Panc1 (cell line): ENCODE measurements around the gene THTPA. TPM values are rescaled to one million over a fixed set of nuclear protein-coding genes. Genes with fewer than 3 reads are reported as not detected.

ENCODE experiments used
- ATAC-seq: fragments of 200-7000 bp; cut with Tn5 transposase; 2 replicates; pipeline ENCODE4 v1.9.1; 2020; ENCODE audit warnings: mild to moderate bottlenecking, moderate library complexity
- BruUV-seq: library from RNA; stranded (reverse); fragments of 400-500 nt; replicated peaks from 2 replicates; lab custom pipeline; 2021; lab: Mats Ljungman, UMichigan
- CTCF ChIA-PET: fragments of 300-600 bp; sonication (Branson Sonifier 250); formaldehyde crosslinking; loops from one replicate; lab custom pipeline; 2022; ENCODE audit warnings: antibody characterized with exemption; lab: Charles Lee
- POLR2A ChIA-PET: fragments of 300-600 bp; sonication (Branson Sonifier 250); formaldehyde crosslinking; loops from one replicate; lab custom pipeline; 2022; ENCODE audit warnings: antibody characterized with exemption; lab: Charles Lee
- DNase-seq: peaks from one replicate; pipeline ENCODE4 v3.0.0-alpha.2; 2010; ENCODE audit warnings: low read depth, low spot score
- H3K27ac ChIP-seq: 2 replicates; pipeline ENCODE4 v1.5.1; 2011; ENCODE audit warnings: mild to moderate bottlenecking, low read length, inconsistent platforms
- H3K27me3 ChIP-seq: fragments of 200-500 bp; sonication (Bioruptor generic); 2 replicates; pipeline ENCODE4 v1.6.0; 2014; ENCODE audit warnings: low read length, inconsistent platforms; ENCODE audit not compliant: control insufficient read depth, insufficient read depth
- H3K36me3 ChIP-seq: fragments of 200-500 bp; sonication (Bioruptor generic); 2 replicates; pipeline ENCODE4 v1.5.1; 2014; ENCODE audit warnings: inconsistent platforms, mild to moderate bottlenecking, low read length, moderate library complexity; ENCODE audit not compliant: control insufficient read depth, insufficient read depth
- H3K4me1 ChIP-seq: 2 replicates; pipeline ENCODE4 v1.5.1; 2011; ENCODE audit warnings: inconsistent platforms, mild to moderate bottlenecking, low read length, moderate library complexity; ENCODE audit not compliant: control insufficient read depth, insufficient read depth
- H3K4me3 ChIP-seq, 2 experiments: 2 replicates each; pipeline ENCODE4 v1.5.1; 2011 to 2012; ENCODE audit warnings: low read depth in 2 of 2, low read length in 2 of 2, mild to moderate bottlenecking in 2 of 2, inconsistent platforms in 1 of 2, moderate library complexity in 1 of 2
- H3K9me3 ChIP-seq: fragments of 200-500 bp; sonication (Bioruptor generic); 2 replicates; pipeline ENCODE4 v1.5.1; 2014; ENCODE audit warnings: low read depth, mild to moderate bottlenecking, inconsistent platforms, low read length, moderate library complexity; ENCODE audit not compliant: control insufficient read depth, insufficient read depth
- POLR2AphosphoS5 ChIP-seq: IDR thresholded peaks from 2 replicates; pipeline ENCODE4 v1.6.1; 2012; ENCODE audit warnings: mild to moderate bottlenecking, low read depth, low read length, moderate library complexity
- SIN3A ChIP-seq: IDR thresholded peaks from 2 replicates; pipeline ENCODE4 v1.6.1; 2012; ENCODE audit warnings: low read depth, mild to moderate bottlenecking, low read length, moderate library complexity, borderline replicate concordance; ENCODE audit not compliant: insufficient read depth
- TCF7L2 ChIP-seq: IDR thresholded peaks from 2 replicates; pipeline ENCODE4 v1.6.1; 2011; ENCODE audit warnings: mild to moderate bottlenecking, low read depth, low read length, inconsistent platforms
- in situ Hi-C: cut with HindIII; loops from 2 replicates; pipeline ENCODE4 v1.10.0; 2016; ENCODE audit warnings: low sequenced_read_pairs, low pct_unique_long_range_greater_than_20kb
- intact Hi-C: fragments of 100-400 bp; cut with micrococcal nuclease; formaldehyde crosslinking; loops from one replicate; pipeline ENCODE4 v1.10.0; 2022; ENCODE audit not compliant: unreplicated experiment
- total RNA-seq: library from RNA; stranded (reverse); gene quantifications from one replicate; pipeline ENCODE4 v1.2.1, GENCODE V29; 2021; ENCODE audit not compliant: unreplicated experiment
- TF ChIP-seq, protein P1 (sequence below): fragments of 450-650 bp; IDR thresholded peaks from 2 replicates; pipeline ENCODE4 v1.5.1; 2017; ENCODE audit warnings: mild to moderate bottlenecking
- TF ChIP-seq, protein P2 (sequence below), 2 experiments: IDR thresholded peaks; 2 replicates each; pipeline ENCODE4 v1.6.1; 2011 to 2012; ENCODE audit warnings: low read depth in 2 of 2, control low read depth in 1 of 2, low read length in 1 of 2, mild to moderate bottlenecking in 1 of 2, moderate library complexity in 1 of 2; ENCODE audit not compliant: insufficient read depth in 1 of 2

The THTPA gene
- total RNA-seq, 1 experiment from 2014 or later: 13.3 TPM

DNA sequence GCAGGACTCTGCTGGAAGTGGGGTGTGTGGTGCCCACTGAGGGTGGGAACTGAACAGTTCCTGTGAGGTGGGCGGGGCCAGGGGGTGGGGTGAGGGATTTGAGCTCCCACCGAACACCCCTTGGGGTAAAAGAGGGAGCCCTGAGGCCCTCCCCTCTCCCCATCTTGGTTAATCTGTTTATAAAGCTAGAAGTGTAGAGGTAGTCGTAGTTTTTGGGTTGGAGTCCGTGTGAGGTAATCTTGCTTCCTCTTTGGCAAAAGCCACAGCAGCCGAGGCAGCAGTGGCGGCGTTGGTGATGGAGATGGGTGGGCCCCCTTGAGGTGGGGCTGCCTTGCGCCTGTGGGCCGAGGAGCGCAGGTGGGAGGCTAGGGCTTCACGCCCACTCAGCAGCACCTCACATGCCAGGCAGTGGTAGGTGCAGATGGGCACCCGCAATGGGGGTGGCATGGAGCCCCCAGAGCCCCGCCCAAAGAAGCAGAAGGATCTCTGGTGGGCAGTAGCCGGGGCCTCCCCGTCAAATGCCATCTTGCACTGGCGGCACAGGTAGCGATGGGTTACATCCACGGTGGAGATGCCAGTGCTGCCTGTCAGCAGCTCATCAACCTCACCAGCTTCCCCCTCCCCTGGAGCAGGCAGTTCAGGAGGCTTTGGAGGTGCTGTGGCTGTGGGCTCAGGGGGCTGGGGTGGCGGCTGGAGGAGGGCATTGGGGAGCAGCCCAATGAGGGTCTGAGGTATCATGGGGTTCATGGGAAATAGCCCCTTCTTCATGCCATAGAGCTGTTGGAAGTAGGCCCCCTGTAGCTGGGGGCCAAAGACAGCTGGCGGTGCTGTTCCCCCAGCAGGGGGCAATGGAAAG, 34.1 kb upstream of the THTPA start:
- Histone ChIP-seq H3K27ac (no peak overlapping the region), H3K27me3 (no peaks in the 10 kb centered on the region), H3K4me3 (no peak overlapping the region), H3K4me1 (no peaks in the 10 kb centered on the region), H3K9me3 (no peaks in the 10 kb centered on the region), H3K36me3 (no peaks in the 10 kb centered on the region)
- DNase-seq (no peak), ATAC-seq (no peak)
- in situ Hi-C loops: no loop called here
- CTCF ChIA-PET: no interaction called here
- TF ChIP-seq SIN3A: no peak
- TF ChIP-seq POLR2AphosphoS5: no peak
- TF ChIP-seq, protein P1, sequence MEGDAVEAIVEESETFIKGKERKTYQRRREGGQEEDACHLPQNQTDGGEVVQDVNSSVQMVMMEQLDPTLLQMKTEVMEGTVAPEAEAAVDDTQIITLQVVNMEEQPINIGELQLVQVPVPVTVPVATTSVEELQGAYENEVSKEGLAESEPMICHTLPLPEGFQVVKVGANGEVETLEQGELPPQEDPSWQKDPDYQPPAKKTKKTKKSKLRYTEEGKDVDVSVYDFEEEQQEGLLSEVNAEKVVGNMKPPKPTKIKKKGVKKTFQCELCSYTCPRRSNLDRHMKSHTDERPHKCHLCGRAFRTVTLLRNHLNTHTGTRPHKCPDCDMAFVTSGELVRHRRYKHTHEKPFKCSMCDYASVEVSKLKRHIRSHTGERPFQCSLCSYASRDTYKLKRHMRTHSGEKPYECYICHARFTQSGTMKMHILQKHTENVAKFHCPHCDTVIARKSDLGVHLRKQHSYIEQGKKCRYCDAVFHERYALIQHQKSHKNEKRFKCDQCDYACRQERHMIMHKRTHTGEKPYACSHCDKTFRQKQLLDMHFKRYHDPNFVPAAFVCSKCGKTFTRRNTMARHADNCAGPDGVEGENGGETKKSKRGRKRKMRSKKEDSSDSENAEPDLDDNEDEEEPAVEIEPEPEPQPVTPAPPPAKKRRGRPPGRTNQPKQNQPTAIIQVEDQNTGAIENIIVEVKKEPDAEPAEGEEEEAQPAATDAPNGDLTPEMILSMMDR: no peak
- TF ChIP-seq TCF7L2: no peak
- TF ChIP-seq, protein P2, sequence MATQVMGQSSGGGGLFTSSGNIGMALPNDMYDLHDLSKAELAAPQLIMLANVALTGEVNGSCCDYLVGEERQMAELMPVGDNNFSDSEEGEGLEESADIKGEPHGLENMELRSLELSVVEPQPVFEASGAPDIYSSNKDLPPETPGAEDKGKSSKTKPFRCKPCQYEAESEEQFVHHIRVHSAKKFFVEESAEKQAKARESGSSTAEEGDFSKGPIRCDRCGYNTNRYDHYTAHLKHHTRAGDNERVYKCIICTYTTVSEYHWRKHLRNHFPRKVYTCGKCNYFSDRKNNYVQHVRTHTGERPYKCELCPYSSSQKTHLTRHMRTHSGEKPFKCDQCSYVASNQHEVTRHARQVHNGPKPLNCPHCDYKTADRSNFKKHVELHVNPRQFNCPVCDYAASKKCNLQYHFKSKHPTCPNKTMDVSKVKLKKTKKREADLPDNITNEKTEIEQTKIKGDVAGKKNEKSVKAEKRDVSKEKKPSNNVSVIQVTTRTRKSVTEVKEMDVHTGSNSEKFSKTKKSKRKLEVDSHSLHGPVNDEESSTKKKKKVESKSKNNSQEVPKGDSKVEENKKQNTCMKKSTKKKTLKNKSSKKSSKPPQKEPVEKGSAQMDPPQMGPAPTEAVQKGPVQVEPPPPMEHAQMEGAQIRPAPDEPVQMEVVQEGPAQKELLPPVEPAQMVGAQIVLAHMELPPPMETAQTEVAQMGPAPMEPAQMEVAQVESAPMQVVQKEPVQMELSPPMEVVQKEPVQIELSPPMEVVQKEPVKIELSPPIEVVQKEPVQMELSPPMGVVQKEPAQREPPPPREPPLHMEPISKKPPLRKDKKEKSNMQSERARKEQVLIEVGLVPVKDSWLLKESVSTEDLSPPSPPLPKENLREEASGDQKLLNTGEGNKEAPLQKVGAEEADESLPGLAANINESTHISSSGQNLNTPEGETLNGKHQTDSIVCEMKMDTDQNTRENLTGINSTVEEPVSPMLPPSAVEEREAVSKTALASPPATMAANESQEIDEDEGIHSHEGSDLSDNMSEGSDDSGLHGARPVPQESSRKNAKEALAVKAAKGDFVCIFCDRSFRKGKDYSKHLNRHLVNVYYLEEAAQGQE (IDR thresholded peaks at IDR 0.05; ENCODE audit: insufficient read depth in 1 of 2, low read depth in 2 of 2, low read length in 1 of 2): no peak
- POLR2A ChIA-PET: no interaction called here
- no TSS peak for BruUV-seq
- intact Hi-C loops: no loop called here

DNA sequence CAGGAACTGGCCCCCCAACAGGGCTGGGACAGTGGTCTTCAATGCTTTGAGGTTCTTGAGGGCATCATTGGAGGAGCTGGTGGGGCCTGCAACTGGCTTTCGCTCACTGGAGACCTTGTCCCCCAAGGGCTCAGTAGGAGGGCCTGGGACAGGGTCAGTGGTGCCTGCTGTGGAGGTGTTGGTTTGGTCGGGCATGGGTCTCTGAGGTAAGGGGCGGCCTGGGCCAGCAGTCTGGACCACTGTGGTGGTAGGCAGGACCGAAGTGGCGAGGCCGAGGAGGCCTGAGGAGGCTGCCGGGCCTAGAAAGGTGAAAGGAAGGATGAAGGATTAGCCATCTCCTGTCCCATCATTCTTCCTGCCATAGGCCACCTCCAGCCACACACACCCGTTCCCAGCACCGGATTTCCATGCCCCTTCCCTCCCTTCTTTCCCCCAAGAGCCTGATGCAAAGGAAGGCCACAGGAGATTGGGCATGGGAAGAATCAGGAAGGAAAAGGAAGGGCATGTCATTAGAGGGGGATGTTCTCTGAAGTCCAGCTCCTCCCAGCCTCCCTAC, 33.4 kb upstream of the THTPA start:
- H3K27me3 ChIP-seq: no peaks in the 10 kb centered on the region
- in situ Hi-C loops: no loop called here
- no peak overlapping the region for H3K27ac ChIP-seq
- H3K4me1 ChIP-seq: no peaks in the 10 kb centered on the region
- ATAC-seq: no peak
- no peak overlapping the region for H3K4me3 ChIP-seq
- no TSS peak for BruUV-seq
- TF ChIP-seq, protein P2 (IDR thresholded peaks at IDR 0.05; ENCODE audit: insufficient read depth in 1 of 2, low read depth in 2 of 2, low read length in 1 of 2): no peak
- no peaks in the 10 kb centered on the region for H3K9me3 ChIP-seq
- ChIA-PET CTCF (no interaction called here), POLR2A (no interaction called here)
- intact Hi-C loops: no loop called here
- H3K36me3 ChIP-seq: no peaks in the 10 kb centered on the region
- DNase-seq: no peak
